GM12878 (cell line): Measurements from ENCODE around the gene FILIP1L. TPM values are rescaled to one million over a fixed set of nuclear protein-coding genes. Genes with fewer than 3 reads are reported as not detected.

ENCODE experiments used
- ATAC-seq: fragments of 200-7000 bp; cut with Tn5 transposase; 3 replicates; pipeline ENCODE4 v1.9.1; 2020; ENCODE audit warnings: mild to moderate bottlenecking, moderate library complexity
- BruUV-seq: library from RNA; stranded (reverse); fragments of 400-500 nt; replicated peaks from 2 replicates; lab custom pipeline; 2021; lab: Mats Ljungman, UMichigan
- CTCF ChIA-PET: fragments of 300-600 bp; sonication (Branson Sonifier 250); formaldehyde crosslinking; extraction: SDS; loops from one replicate; lab custom pipeline; 2021; ENCODE audit warnings: inconsistent platforms; lab: Yijun Ruan, JAX
- POLR2A ChIA-PET: fragments of 350-600 bp; formaldehyde crosslinking; extraction: SDS; loops from one replicate; lab custom pipeline; 2021; ENCODE audit warnings: inconsistent platforms; lab: Charles Lee
- RAD21 ChIA-PET: fragments of 300-600 bp; sonication (Branson Sonifier 250); formaldehyde crosslinking; loops from one replicate; lab custom pipeline; 2023; ENCODE audit warnings: antibody characterized with exemption; ENCODE audit not compliant: unreplicated experiment; lab: Charles Lee
- SMC1A ChIA-PET: fragments of 300-600 bp; sonication (Branson Sonifier 250); formaldehyde crosslinking; loops from one replicate; lab custom pipeline; 2023; ENCODE audit not compliant: unreplicated experiment, uncharacterized antibody; lab: Charles Lee
- DNase-seq: peaks from one replicate; pipeline ENCODE4 v3.0.0-alpha.2; 2011; ENCODE audit warnings: low read depth, low spot score
- FAIRE-seq: peaks from 3 replicates; lab custom pipeline; 2011; peaks lifted over from hg19 to GRCh38; lab: Jason Lieb, UNC
- H2AFZ ChIP-seq: 2 replicates; pipeline ENCODE4 v1.6.0; 2011; ENCODE audit warnings: low read depth, low read length, control low read depth; ENCODE audit not compliant: control insufficient read depth
- H3K27ac ChIP-seq: 2 replicates; pipeline ENCODE4 v1.5.1; 2011; ENCODE audit warnings: control low read depth; ENCODE audit not compliant: control insufficient read depth, insufficient read depth
- H3K27me3 ChIP-seq, 2 experiments: replicated peaks in 1 of 2; 2 replicates each; pipeline versions ENCODE4 v1.6.0 to v1.6.1; 2011; ENCODE audit warnings: low read length in 1 of 2; ENCODE audit not compliant: control insufficient read depth in 2 of 2, insufficient read depth in 2 of 2
- H3K36me3 ChIP-seq, 2 experiments: 2 replicates each; pipeline ENCODE4 v1.5.1; 2011; ENCODE audit warnings: low read length in 1 of 2; ENCODE audit not compliant: control insufficient read depth in 2 of 2, insufficient read depth in 2 of 2
- H3K4me1 ChIP-seq: 2 replicates; pipeline ENCODE4 v1.6.1; 2011; ENCODE audit warnings: mild to moderate bottlenecking, low read length, moderate library complexity, mixed read lengths; ENCODE audit not compliant: control insufficient read depth, insufficient read depth
- H3K4me2 ChIP-seq: 2 replicates; pipeline ENCODE4 v1.6.0; 2011; ENCODE audit warnings: control low read depth; ENCODE audit not compliant: control insufficient read depth, insufficient read depth
- H3K4me3 ChIP-seq: fragments of 200-600 bp; sonication (generic); 2 replicates; pipeline ENCODE4 v1.5.1; 2016
- H3K79me2 ChIP-seq: 2 replicates; pipeline ENCODE4 v1.6.0; 2011; ENCODE audit warnings: low read length; ENCODE audit not compliant: control insufficient read depth, insufficient read depth
- H3K9ac ChIP-seq: 2 replicates; pipeline ENCODE4 v1.8.0; 2011; ENCODE audit warnings: low read length, control low read depth, mixed read lengths; ENCODE audit not compliant: control insufficient read depth, insufficient read depth
- H3K9me3 ChIP-seq: replicated peaks from 3 replicates; pipeline ENCODE4 v1.5.1; 2011; ENCODE audit warnings: mild to moderate bottlenecking, low read length; ENCODE audit not compliant: control insufficient read depth, insufficient read depth
- H4K20me1 ChIP-seq: 2 replicates; pipeline ENCODE4 v1.6.0; 2011; ENCODE audit not compliant: control insufficient read depth, insufficient read depth
- ATF7 ChIP-seq: fragments of 450-650 bp; IDR thresholded peaks from 2 replicates; pipeline ENCODE4 v1.6.1; 2016; ENCODE audit warnings: low read depth, mild to moderate bottlenecking
- BCL11A ChIP-seq: IDR thresholded peaks from 2 replicates; pipeline ENCODE4 v1.6.1; 2011; ENCODE audit warnings: low read depth, low read length
- DPF2 ChIP-seq: fragments of 450-650 bp; IDR thresholded peaks from 2 replicates; pipeline ENCODE4 v1.6.1; 2017; ENCODE audit warnings: mild to moderate bottlenecking
- GABPA ChIP-seq: IDR thresholded peaks from 2 replicates; pipeline ENCODE4 v1.6.1; 2014; ENCODE audit warnings: antibody characterized with exemption, low read depth, mild to moderate bottlenecking, inconsistent platforms
- JUNB ChIP-seq: IDR thresholded peaks from 2 replicates; pipeline ENCODE4 v1.6.1; 2016; ENCODE audit warnings: antibody characterized with exemption, mild to moderate bottlenecking
- MTA3 ChIP-seq: IDR thresholded peaks from 2 replicates; pipeline ENCODE4 v1.6.1; 2012; ENCODE audit warnings: low read length, inconsistent platforms, borderline replicate concordance
- NFXL1 ChIP-seq: fragments of 450-650 bp; IDR thresholded peaks from 2 replicates; pipeline ENCODE4 v1.6.1; 2017; ENCODE audit warnings: antibody characterized with exemption, mild to moderate bottlenecking, borderline replicate concordance
- NR2C1 ChIP-seq: fragments of 450-650 bp; IDR thresholded peaks from 2 replicates; pipeline ENCODE4 v1.6.1; 2017; ENCODE audit warnings: antibody characterized with exemption, mild to moderate bottlenecking, moderate library complexity
- RAD51 ChIP-seq: fragments of 450-650 bp; IDR thresholded peaks from 2 replicates; pipeline ENCODE4 v1.6.1; 2016; ENCODE audit warnings: moderate library complexity, mild to moderate bottlenecking, inconsistent platforms
- RCOR1 ChIP-seq: conservative IDR thresholded peaks from 2 replicates; pipeline ENCODE4 v1.6.1; 2012; ENCODE audit warnings: low read depth, low read length, improper control_type of control experiment
- SMAD1 ChIP-seq: fragments of 450-650 bp; IDR thresholded peaks from 2 replicates; pipeline ENCODE4 v1.6.1; 2018; ENCODE audit warnings: mild to moderate bottlenecking, low read depth; ENCODE audit not compliant: partially characterized antibody
- SPI1 ChIP-seq: IDR thresholded peaks from 2 replicates; pipeline ENCODE4 v1.6.1; 2011; ENCODE audit warnings: low read depth, mild to moderate bottlenecking, low read length, moderate library complexity, borderline replicate concordance; ENCODE audit not compliant: insufficient read depth
- SUZ12 ChIP-seq: fragments of 200-600 bp; sonication (generic); IDR thresholded peaks from one replicate; pipeline ENCODE4 v1.6.1; 2018; ENCODE audit warnings: antibody characterized with exemption, mild to moderate bottlenecking; ENCODE audit not compliant: unreplicated experiment
- TAF1 ChIP-seq: IDR thresholded peaks from 2 replicates; pipeline ENCODE4 v1.6.1; 2011; ENCODE audit warnings: mild to moderate bottlenecking, low read depth, low read length, borderline replicate concordance
- TARDBP ChIP-seq: IDR thresholded peaks from 2 replicates; pipeline ENCODE4 v1.6.1; 2016; ENCODE audit warnings: borderline replicate concordance
- WGBS: methylation state at CpG from one replicate; pipeline ENCODE4 v1.1.6; 2016; ENCODE audit warnings: low lambda C conversion rate; ENCODE audit not compliant: insufficient replicate concordance, insufficient coverage; ENCODE audit errors: missing lambda C conversion rate; 5-methylcytosine and 5-hydroxymethylcytosine counted together
- in situ Hi-C: fragments of 300-500 bp; cut with MboI; formaldehyde crosslinking; loops from 9 replicates; pipeline ENCODE4 v1.14.3; 2018; ENCODE audit warnings: mixed read lengths
- intact Hi-C: fragments of 100-400 bp; cut with micrococcal nuclease; formaldehyde crosslinking; loops from one replicate; pipeline ENCODE4 v1.14.2; 2022; ENCODE audit not compliant: unreplicated experiment
- polyA plus RNA-seq, 11 experiments: library from polyadenylated mRNA; depleted of rRNA in 4 of 11; unstranded in 6 of 11; stranded (reverse) in 5 of 11; fragments of >200 nt; fragmentation: Nextera tagmentation in 4 of 11; fragmentation: Illumina TruSeq in 1 of 11; extraction: Ambion mirVana in 4 of 11; extraction: Trizol in 1 of 11; gene quantifications; 1 replicate in 1 of 11; 2 replicates in 10 of 11; pipeline versions ENCODE4 v1.2.1 to v1.2.3, GENCODE V29; 2011 to 2016; ENCODE audit warnings: inconsistent platforms in 2 of 11, missing spikeins in 2 of 11, low read depth in 1 of 11
- total RNA-seq, 4 experiments: library from RNA; depleted of rRNA in 3 of 4; stranded (reverse); fragments of >200 nt in 3 of 4; fragmentation: Illumina TruSeq in 1 of 4; extraction: Trizol in 1 of 4; gene quantifications; 2 replicates each; pipeline versions ENCODE4 v1.2.1 to v1.2.3, GENCODE V29; 2013 to 2021
- TF ChIP-seq, protein P1 (sequence below): fragments of 450-650 bp; IDR thresholded peaks from 2 replicates; pipeline ENCODE4 v1.6.1; 2017; ENCODE audit warnings: antibody characterized with exemption, mild to moderate bottlenecking, moderate library complexity

The FILIP1L gene
- total and polyA plus RNA-seq, 10 of the 15 experiments (the other 5 are each of a cell fraction or from before 2014, with no cell fraction given): 0.24 to 6.1 (median 3.5) TPM

DNA sequence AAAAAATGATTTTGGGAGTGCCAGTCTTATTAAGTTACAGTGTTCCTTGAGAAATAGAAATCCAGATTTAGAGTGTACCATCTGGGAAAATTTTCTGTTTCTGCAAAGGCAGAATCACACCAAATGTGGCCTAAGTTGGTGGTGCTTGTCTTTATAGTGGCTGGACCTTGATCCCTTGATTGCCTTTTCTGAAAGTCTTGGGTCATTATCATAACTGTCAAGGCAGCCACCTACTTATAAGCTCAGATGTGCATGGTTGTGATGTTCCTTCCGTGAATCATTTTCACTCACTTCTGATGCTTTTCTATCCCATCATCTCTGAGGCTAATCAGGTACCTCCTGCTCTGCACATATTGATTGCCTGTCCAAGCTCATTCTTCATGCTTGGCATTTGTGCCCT lies 276.6 kb downstream of the FILIP1L start:
- Histone ChIP-seq H3K4me3 (no peak overlapping the region), H3K9me3 (no peaks in the 10 kb centered on the region), H4K20me1 (no peaks in the 10 kb centered on the region), H3K36me3 (no peaks in the 10 kb centered on the region), H2AFZ (no peak overlapping the region), H3K4me2 (no peak overlapping the region), H3K9ac (no peak overlapping the region)
- no peak for FAIRE-seq
- BruUV-seq: no TSS peak
- TF ChIP-seq RAD51 (no peak), TAF1 (no peak), SMAD1 (no peak), JUNB (no peak)
- TF ChIP-seq, all 136 proteins: peak for 0
- SMC1A ChIA-PET: interaction anchor here (0.7 to 1.9 kb wide), 4 partner anchors 10 to 417 kb away, joined by 3 to 7 read pairs (median 4); no protein-coding TSS in a partner anchor
- RAD21 ChIA-PET: interaction anchor here (1.8 kb wide), 1 partner anchor 416 kb away, joined by 10 read pairs; no protein-coding TSS in a partner anchor
- Histone ChIP-seq H3K27ac (no peak overlapping the region), H3K4me1 (peaks cover 4% of the 10 kb centered on the region; the same call in 1 of the 2 replicates), H3K27me3 (no peaks in the 10 kb centered on the region), H3K79me2 (no peaks in the 10 kb centered on the region)
- no peak for ATAC-seq
- WGBS: 100% methylated on average over 1 of the region's 1 CpG
- in situ Hi-C loops (loop anchor here (5.0 to 10.0 kb wide), 3 partner anchors 230 to 757 kb away; no protein-coding TSS in a partner anchor), intact Hi-C loops (no loop called here)
- no peak for DNase-seq
- CTCF ChIA-PET: interaction anchor here (0.7 to 3.4 kb wide), 5 partner anchors 15 to 418 kb away, joined by 3 to 16 read pairs (median 4); no protein-coding TSS in a partner anchor
- POLR2A ChIA-PET: interaction anchor here (0.6 kb wide), 1 partner anchor 496 kb away, joined by 3 read pairs; no protein-coding TSS in a partner anchor

DNA sequence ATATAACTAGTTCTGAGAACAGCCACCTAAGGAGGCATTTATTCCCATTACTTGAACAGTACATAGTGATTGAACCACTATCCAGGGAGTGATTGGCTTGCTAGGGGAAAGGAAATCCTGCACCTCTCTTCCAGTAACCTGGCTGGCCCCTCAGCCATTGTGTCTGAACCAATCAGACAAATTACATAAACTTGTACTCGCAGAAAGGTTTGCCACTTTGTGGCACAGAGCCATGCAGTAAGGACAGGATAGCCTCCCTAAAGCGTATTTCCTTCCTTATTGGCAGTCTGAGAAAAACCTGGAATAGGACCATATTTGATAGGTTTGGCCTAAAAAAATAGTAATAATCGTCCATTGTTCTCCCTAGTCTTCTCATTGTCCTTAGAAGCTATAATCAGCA lies 277.6 kb downstream of the FILIP1L start:
- SMC1A ChIA-PET: interaction anchor here (0.6 to 1.9 kb wide), 2 partner anchors 418 to 646 kb away, joined by 3 to 7 read pairs; no protein-coding TSS in a partner anchor
- Histone ChIP-seq H4K20me1 (no peaks in the 10 kb centered on the region), H3K4me3 (no peak overlapping the region), H3K36me3 (no peaks in the 10 kb centered on the region), H3K4me2 (no peak overlapping the region), H3K27me3 (no peaks in the 10 kb centered on the region), H3K4me1 (peaks cover 4% of the 10 kb centered on the region; the same call in 1 of the 2 replicates), H3K9ac (no peak overlapping the region), H3K79me2 (no peaks in the 10 kb centered on the region; the same call in 1 of the 2 replicates), H3K27ac (no peak overlapping the region), H2AFZ (no peak overlapping the region), H3K9me3 (no peaks in the 10 kb centered on the region)
- in situ Hi-C loops: loop anchor here (5.0 to 10.0 kb wide), 3 partner anchors 231 to 758 kb away; no protein-coding TSS in a partner anchor
- POLR2A ChIA-PET: interaction anchor here (0.6 to 0.7 kb wide), 2 partner anchors 45 to 826 kb away, joined by 3 read pairs; no protein-coding TSS in a partner anchor
- WGBS: 78% methylated on average over 3 of the region's 3 CpGs
- FAIRE-seq (peak; percentile 35), ATAC-seq (no peak), DNase-seq (no peak)
- intact Hi-C loops: no loop called here
- no TSS peak for BruUV-seq
- CTCF ChIA-PET: interaction anchor here (0.6 to 3.4 kb wide), 4 partner anchors 37 to 1005 kb away, joined by 3 to 16 read pairs (median 4); no protein-coding TSS in a partner anchor
- RAD21 ChIA-PET: interaction anchor here (1.8 kb wide), 1 partner anchor 417 kb away, joined by 10 read pairs; no protein-coding TSS in a partner anchor
- TF ChIP-seq NR2C1 (no peak), SPI1 (no peak), DPF2 (no peak), GABPA (no peak), SMAD1 (no peak), NFXL1 (no peak), RCOR1 (no peak), TARDBP (no peak), BCL11A (no peak), ATF7 (no peak), SUZ12 (no peak), MTA3 (no peak)
- TF ChIP-seq, protein P1, sequence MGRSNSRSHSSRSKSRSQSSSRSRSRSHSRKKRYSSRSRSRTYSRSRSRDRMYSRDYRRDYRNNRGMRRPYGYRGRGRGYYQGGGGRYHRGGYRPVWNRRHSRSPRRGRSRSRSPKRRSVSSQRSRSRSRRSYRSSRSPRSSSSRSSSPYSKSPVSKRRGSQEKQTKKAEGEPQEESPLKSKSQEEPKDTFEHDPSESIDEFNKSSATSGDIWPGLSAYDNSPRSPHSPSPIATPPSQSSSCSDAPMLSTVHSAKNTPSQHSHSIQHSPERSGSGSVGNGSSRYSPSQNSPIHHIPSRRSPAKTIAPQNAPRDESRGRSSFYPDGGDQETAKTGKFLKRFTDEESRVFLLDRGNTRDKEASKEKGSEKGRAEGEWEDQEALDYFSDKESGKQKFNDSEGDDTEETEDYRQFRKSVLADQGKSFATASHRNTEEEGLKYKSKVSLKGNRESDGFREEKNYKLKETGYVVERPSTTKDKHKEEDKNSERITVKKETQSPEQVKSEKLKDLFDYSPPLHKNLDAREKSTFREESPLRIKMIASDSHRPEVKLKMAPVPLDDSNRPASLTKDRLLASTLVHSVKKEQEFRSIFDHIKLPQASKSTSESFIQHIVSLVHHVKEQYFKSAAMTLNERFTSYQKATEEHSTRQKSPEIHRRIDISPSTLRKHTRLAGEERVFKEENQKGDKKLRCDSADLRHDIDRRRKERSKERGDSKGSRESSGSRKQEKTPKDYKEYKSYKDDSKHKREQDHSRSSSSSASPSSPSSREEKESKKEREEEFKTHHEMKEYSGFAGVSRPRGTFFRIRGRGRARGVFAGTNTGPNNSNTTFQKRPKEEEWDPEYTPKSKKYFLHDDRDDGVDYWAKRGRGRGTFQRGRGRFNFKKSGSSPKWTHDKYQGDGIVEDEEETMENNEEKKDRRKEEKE: no peak
